ENCODE data around the gene FAM181A.

The FAM181A gene

GRCh38 chr14:93926873-93927799 is at the start of gene FAM181A:
FAM181A (plus strand) TSS chr14:93927344; CDS start chr14:93928286, 942 bp downstream.
- no peak for DNase-seq

DNA sequence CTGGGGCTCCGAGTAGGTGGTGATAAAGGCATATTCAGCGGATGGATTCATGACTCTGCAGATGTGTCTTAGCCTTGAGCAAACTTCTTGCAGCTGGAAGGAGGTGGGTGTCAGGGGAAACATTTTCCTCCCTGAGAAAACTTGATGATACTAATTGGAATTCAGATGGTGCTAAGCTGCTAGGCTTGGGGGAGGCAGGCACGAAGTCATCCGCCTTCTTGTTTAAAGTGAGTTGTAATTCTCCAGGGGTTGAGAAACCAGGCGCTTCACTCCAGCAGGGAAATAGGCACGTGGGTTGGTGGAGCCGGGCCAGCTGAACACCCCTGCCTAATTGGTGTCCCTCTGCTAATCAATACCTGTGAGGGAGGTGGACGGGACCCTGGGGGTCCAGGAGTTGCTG is 48.9 kb upstream of the FAM181A start:
- no peak for DNase-seq

GRCh38 chr14:93878871-93879270 is 48.3 kb upstream of the FAM181A start:
- DNase-seq: no peak

- no peak for DNase-seq
These were observed 47.7 kb upstream of the FAM181A start for GRCh38 chr14:93879362-93879983.

- no peak for DNase-seq
These were observed 46.9 kb upstream of the FAM181A start for GRCh38 chr14:93880021-93880820.

DNA sequence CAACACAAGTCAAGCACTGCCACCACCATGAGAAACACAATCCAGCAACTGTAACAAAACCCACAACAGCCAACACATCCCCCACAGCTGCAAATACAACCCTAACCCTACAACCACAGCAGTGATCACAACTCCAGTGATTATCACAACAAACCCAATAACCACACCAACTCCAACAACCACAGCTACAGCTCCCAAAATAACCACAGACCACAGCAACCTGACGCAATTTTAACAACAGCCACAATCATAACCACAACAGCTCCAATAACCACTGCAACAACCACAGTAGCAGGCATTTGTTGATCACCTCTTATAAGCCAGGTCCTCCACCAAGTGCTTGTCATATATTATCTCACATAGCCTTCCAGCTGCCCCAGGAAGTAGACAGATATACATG is 42.2 kb upstream of the FAM181A start:
- no peak for DNase-seq

DNA sequence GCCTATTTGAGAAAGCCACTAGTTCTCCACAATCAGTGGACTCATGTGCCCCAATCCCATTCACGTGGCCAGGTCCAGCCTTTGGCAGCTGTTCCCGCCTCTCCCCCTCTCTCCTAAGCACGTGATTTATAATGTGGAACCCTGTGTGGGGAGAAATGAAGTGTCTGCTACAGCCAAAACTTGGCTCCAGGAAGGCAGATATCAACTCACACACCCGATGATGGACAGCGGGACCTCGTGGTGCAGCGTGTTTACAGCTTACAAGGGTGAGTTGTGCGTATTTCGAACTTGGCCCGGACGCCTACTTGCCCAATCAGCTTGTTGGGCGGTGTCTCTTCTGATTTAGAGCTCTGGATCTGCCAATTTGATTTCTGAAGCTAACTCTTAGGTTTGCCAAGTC is 38.1 kb upstream of the FAM181A start:
- DNase-seq: no peak

- no peak for DNase-seq
These were observed 37.2 kb upstream of the FAM181A start for GRCh38 chr14:93889739-93890483.

DNA sequence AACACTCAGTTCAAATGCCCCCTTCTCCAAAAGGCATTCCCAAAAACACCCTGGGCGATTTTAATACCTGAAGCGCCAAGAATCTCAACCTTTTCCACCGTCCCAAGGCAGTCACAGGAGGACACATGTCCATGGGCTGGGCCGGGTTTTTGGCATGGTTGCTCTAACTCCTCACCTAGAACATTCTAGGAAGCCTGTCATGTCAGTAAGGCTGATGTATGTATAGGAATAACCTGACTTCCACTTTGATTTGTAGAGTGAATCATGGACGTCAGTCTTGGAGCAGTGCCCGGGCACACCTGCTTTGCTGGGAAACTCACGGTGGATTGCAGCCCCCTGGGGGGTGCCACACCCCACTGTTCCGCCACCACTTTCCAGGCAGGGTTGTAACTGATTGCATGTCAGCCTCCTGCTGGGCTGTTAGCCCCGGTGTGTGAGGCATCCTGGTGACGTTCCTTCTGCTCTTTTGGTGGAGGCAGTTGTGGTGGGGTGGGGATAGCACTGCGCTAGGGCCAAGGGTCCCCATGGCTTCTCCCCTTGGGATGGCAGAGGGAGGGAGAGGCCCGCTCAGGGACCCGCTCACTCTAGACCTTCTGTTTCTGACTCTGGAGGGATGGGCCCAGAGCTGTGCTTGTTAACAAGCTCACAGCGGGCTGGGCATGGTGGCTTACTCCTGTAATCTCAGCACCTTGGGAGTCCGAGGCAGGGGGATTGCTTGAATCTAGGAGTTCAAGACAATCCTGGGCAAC is 35.2 kb upstream of the FAM181A start:
- no peak for DNase-seq

DNA sequence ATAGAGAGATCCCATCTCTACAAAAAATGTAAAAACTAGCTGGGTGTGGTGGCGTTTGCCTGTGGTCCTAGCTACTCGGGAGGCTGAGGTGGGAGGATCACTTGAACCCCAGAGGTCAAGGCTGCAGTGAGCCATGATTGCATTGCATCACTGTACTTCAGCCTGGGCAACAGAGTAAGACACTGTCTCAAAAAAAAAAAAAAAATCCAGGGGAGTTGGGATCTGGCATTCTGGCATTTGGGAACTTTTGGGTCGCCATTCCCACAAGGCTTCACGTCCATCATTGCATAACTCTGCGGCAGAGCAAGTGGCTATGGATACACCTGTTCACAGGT is 34.7 kb upstream of the FAM181A start:
- DNase-seq: no peak

GRCh38 chr14:93892923-93893558 is 34.1 kb upstream of the FAM181A start:
- DNase-seq: peak; percentile 48

GRCh38 chr14:93893661-93894261 is 33.4 kb upstream of the FAM181A start:
- no peak for DNase-seq

- no peak for DNase-seq
These were observed 32.0 kb upstream of the FAM181A start for GRCh38 chr14:93895023-93895604.

DNA sequence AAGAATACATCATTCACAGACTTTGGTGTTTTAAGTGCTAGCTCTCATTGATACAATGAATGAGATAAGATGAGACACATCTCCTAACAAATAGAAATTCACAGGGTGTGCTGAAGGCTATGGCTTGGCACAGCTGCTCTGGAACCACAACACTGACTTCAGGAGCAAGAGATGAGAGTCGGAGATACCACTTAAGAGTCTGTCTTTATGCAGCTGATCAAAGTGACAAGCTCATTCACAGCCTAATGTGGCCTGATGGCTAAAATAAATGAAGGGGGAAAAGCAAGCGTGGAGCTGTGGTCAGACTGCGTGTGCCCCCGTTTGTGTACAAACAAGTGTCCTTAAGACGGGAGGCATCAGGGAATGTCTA is 29.7 kb upstream of the FAM181A start:
- no peak for DNase-seq

DNA sequence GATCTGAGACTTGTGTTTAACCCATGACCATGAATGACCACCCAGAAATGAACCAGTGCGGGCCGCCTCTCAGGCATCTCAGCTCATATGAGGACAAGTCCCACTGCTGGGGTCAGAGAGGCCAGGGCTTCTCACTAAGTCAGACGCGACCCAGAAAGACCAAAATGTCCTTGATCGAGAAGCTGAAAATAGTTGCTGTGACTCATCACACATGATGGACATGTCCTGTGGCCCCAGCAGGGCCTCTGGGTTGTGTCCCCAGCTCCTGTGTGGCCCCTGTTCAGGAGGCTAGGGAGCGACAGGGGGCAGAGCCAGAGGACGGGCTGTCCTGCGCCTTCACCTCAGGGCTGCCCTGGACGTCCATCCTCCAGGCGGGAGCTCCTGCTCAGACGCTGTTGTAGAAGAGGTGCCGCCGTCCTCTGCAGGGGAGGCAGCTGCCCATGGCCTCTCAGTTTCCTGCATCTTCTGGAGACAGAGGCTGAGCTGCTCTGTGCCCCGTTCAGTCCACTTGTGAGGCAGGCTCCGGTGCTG is 29.0 kb upstream of the FAM181A start:
- no peak for DNase-seq

GRCh38 chr14:93898731-93899130 is 28.4 kb upstream of the FAM181A start:
- no peak for DNase-seq

GRCh38 chr14:93901813-93902212 is 25.3 kb upstream of the FAM181A start:
- DNase-seq: no peak

DNA sequence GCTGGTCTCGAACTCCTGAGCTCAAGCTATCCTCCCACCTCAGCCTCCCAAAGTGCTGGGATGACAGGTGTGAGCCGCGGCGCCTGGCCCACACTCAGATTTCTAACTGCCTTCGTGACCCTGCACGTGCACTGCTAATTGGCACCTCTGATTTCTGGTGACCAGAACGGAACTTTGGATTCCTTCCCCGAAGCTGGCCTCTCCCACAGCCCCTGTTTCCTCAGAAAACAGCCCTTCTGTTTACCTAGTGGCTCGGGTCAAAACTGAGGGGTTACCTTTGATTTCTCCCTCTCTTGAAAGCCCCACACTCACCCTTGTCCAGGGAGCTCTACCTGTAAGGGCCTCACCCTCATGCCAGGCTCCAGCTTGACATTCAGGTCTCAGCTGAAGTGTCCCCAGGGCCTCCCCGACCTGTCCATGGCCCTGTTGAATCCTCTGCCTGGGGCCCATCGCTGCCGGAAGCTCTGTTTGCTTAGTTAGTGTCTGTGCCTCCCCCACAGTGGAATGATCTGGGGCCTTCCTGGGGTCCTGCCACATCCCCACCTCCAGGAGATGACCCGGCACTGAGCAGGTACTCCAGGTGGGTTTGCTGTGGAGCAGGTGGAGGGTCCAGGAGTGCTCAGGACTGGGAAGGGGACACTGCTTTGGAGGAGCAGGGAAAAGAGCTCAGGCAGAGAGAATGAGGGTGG is 24.4 kb upstream of the FAM181A start:
- no peak for DNase-seq

DNA sequence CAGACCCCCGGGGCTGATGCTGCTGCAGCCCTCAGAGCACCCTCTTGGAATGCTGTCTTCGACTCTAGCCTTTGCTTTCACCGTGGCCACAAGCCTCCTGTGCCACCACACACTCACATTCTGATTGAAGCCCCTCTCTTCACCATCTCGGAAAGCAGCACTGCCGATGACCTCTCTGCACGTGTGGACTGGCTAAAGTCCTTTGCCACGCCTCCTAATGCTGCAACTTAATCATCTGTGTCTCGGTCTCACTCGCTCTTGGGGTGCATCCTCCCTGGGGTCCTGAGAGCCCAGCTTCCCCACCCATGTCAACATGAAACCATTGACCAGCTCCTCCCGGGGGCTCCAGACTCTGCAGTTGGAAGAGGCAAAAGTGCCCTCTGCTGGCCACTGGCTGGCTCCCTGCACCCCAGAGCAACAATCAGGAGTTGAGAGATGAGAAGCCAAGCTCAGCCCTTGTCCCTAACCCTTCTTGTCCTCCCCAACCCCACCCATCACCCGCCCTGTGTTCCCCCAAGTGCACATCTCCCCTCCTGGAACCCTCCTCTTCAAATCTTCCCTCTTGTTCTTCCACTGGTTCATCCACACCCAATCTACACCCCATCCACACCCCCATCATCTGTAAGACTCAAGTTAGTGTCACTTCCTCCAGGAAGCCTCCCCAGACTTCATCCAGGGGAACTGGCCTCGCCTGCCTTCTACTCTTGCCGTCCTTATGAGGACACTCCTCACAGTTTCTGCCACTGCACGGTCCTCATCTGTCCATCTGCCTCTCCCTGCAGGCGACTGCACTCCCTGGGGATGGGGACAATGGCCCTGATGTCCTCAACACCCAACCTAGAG is 23.6 kb upstream of the FAM181A start:
- DNase-seq: no peak
